Pancreas (tissue), 10 donors: ENCODE measurements around the gene C9orf43. TPM values are rescaled to one million over a fixed set of nuclear protein-coding genes. Genes with fewer than 3 reads are reported as not detected.
"Not testable (repeated sequence)": the region's sequence is repeated elsewhere in the genome, so short reads cannot be mapped to it uniquely, and the experiment has no call there.

ENCODE experiments used
- ATAC-seq, 4 donors: fragments of 200-7000 bp; cut with Tn5 transposase; one replicate each; pipeline versions ENCODE4 v1.8.0 to v1.9.1; 2020; ENCODE audit warnings: mild to moderate bottlenecking in 4 of 4, moderate library complexity in 4 of 4
- DNase-seq, 6 donors: peaks; one replicate each; pipeline ENCODE4 v3.0.0-alpha.2; 2020
- FAIRE-seq: peaks from 2 replicates; lab custom pipeline; 2012; peaks lifted over from hg19 to GRCh38; lab: Jason Lieb, UNC
- H3K27ac ChIP-seq, 4 donors: fragments of 200-600 bp; sonication (generic); 1 replicate in 3 of 4; 2 replicates in 1 of 4; pipeline versions ENCODE4 v1.5.0 to v1.8.0; 2020
- H3K27me3 ChIP-seq, 4 donors: fragments of 200-600 bp; one replicate each; pipeline ENCODE4 v1.8.0; 2021
- H3K36me3 ChIP-seq, 3 donors: fragments of 200-600 bp; sonication (generic) in 1 of 3; one replicate each; pipeline versions ENCODE4 v1.5.0 to v1.8.0; 2020 to 2021
- H3K4me1 ChIP-seq, 3 donors: fragments of 200-600 bp; one replicate each; pipeline ENCODE4 v1.8.0; 2021
- H3K4me3 ChIP-seq, 4 donors: fragments of 200-600 bp; sonication (generic) in 2 of 4; one replicate each; pipeline versions ENCODE4 v1.5.0 to v1.8.0; 2020 to 2021
- H3K9me3 ChIP-seq, 4 donors: fragments of 200-600 bp; one replicate each; pipeline ENCODE4 v1.8.0; 2021
- WGBS, 2 donors: extraction: QIAGEN DNeasy Blood & Tissue Kit; methylation state at CpG; one replicate each; pipeline ENCODE4 v1.1.7; 2013; 5-methylcytosine and 5-hydroxymethylcytosine counted together
- intact Hi-C, 3 donors: fragments of 100-400 bp; cut with DNase I; formaldehyde crosslinking; loops; one replicate each; pipeline versions ENCODE4 v1.11.1 to v1.14.2; 2022
- polyA plus RNA-seq, 2 donors: library from polyadenylated mRNA; stranded (reverse); fragments of 200-250 nt; gene quantifications; one replicate each; pipeline ENCODE4 v1.2.3, GENCODE V29; 2013
- total RNA-seq, 6 donors: library from RNA; stranded (reverse); fragmentation: NEBNext Ultra II Directional in 4 of 6; extraction: Animal tissue kit (Norgen Biotek cat#: 25700) in 4 of 6; gene quantifications; one replicate each; pipeline versions ENCODE4 v1.2.1 to v1.2.4, GENCODE V29; 2021 to 2023
- TF ChIP-seq, protein P1 (sequence below), 4 donors: fragments of 200-600 bp; sonication (generic) in 3 of 4; IDR thresholded peaks; one replicate each; pipeline versions ENCODE4 v1.5.0 to v1.8.0; 2021; ENCODE audit warnings: antibody characterized with exemption in 4 of 4
- donor health status: healthy with polysubstance abuse.
- donor health status: DM: no; HTN: no; CAD: no; lungs with moderate emphysema.
- donor health status: DM: no; HTN: no; CAD: no.
- donor health status: control.
- donor health status: control.
- donor health status: Bipolar disorder and iron deficiency.
- donor health status: DM: yes; HTN: yes; CAD: no.
- donor health status: DM: no; HTN: no; CAD: no.
- donor health status: DM: no; HTN: no; CAD: no.
- donor health status: DM: yes; HTN: yes; CAD: no.

The C9orf43 gene
- total and polyA plus RNA-seq, 8 donors: 0.18 to 1.5 (median 0.49) TPM

DNA sequence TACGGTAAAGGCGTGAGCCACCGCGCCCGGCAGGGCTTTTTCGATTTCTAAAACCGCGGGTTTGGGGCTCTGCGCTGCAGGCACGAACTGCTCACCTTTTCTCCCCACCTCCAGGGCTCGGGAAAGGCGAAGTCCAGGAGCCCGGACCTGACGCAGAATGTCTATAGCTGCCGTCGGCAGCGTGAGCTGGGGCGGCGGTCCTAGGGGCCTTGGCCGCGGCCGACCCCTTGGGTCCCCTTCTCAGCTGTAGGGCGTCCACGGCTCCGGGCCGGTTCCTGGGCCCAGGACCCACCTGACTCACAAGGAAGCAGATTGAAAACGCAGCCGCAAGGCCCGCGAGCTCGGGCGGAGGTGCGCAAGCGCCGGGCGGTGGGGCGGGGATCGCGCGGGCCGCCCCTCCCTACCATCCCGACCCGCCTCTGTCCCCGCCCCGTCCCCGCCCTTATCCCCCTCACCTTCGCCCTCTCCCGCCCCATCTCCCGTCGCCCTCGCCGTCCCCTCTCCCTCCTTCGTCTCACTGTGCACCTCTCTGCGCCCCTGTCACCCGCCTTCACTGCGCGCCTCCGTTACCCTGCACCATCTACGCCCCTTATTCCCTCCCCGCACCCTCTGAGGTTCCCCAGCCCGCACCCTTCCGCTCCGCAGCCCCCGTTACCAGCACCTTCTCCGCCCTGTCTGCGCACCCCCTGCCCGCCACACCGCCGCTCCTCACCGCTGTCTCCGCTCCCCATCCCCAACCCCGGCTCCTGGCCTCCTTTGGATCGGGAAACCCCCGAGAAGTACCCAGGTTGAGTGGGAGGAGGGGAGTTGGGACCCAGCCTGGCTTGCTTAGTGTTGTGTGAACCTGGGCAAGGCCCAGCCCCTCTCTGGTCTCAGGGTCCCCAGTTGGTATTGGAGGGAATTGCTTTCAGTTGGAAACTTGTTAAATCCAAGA lies 33.6 kb upstream of the C9orf43 start, which contains the start of gene HDHD3:
TSS of gene HDHD3 (minus strand) at position 353 of the 934 bp plus-strand sequence. CDS start 2,632 bp downstream, outside the sequence.
- peaks cover 34 to 61% (median 56%) of the 10 kb centered on the region in 3 donors for H3K4me1 ChIP-seq
- H3K27ac ChIP-seq: peak within 1 kb of the TSS; percentile 93 to 97 (median 94)
- WGBS, 2 donors: 1% methylated on average over 47 to 74 of the region's 74 CpGs
- no peaks in the 10 kb centered on the region for H3K27me3 ChIP-seq
- peaks cover 0 to 15% (median 0%) of the 10 kb centered on the region in 3 donors for H3K36me3 ChIP-seq
- no peak for FAIRE-seq
- intact Hi-C loops: no loop called here
- H3K9me3 ChIP-seq: no peaks in the 10 kb centered on the region
- TF ChIP-seq, protein P1, sequence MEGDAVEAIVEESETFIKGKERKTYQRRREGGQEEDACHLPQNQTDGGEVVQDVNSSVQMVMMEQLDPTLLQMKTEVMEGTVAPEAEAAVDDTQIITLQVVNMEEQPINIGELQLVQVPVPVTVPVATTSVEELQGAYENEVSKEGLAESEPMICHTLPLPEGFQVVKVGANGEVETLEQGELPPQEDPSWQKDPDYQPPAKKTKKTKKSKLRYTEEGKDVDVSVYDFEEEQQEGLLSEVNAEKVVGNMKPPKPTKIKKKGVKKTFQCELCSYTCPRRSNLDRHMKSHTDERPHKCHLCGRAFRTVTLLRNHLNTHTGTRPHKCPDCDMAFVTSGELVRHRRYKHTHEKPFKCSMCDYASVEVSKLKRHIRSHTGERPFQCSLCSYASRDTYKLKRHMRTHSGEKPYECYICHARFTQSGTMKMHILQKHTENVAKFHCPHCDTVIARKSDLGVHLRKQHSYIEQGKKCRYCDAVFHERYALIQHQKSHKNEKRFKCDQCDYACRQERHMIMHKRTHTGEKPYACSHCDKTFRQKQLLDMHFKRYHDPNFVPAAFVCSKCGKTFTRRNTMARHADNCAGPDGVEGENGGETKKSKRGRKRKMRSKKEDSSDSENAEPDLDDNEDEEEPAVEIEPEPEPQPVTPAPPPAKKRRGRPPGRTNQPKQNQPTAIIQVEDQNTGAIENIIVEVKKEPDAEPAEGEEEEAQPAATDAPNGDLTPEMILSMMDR (IDR thresholded peaks at IDR 0.05): no peak
- ATAC-seq: peak; percentile 79 to 91 (median 86)
- H3K4me3 ChIP-seq: peak within 1 kb of the TSS; percentile 72 to 91 (median 79)
- peak; percentile 89 to 95 (median 91) for DNase-seq

DNA sequence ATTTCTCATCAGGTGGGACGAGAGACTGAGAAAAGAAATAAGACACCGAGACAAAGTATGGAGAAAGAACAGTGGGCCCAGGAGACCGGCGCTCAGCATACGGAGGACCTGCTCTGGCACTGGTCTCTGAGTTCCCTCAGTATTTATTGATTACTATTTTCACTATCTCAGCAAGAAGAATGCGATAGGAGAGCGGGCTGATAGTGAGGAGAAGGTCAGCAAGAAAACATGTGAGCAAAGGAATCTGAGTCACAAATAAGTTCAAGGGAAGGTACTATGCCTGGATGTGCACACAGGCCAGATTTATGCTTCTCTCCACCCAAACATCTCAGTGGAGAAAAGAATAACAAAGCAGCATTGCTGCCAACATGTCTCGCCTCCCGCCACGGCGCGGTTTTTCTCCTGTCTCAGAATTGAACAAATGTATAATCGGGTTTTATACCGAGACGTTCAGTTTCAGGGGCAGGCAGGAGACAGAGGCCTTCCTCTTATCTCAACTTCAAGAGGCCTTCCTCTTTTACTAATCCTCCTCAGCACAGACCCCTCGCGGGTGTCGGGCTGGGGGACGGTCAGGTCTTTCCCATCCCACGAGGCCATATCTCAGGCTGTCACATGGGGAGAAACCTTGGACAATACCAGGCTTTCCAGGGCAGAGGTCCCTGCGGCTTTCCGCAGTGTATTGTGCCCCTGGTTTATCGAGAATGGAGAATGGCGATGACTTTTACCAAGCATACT lies 31.3 kb upstream of the C9orf43 start:
- H3K27me3 ChIP-seq, H3K9me3 ChIP-seq, H3K4me3 ChIP-seq, FAIRE-seq, H3K36me3 ChIP-seq, ATAC-seq, intact Hi-C loops: not testable (repeated sequence)
- peak overlapping the region; percentile 17 to 95 (median 60) for H3K27ac ChIP-seq
- WGBS, 2 donors: 14% methylated on average over 24 of the region's 24 CpGs
- DNase-seq: peak in 1 of 6 donors; percentile 55
- peaks cover 41 to 60% (median 54%) of the 10 kb centered on the region in 3 donors for H3K4me1 ChIP-seq

DNA sequence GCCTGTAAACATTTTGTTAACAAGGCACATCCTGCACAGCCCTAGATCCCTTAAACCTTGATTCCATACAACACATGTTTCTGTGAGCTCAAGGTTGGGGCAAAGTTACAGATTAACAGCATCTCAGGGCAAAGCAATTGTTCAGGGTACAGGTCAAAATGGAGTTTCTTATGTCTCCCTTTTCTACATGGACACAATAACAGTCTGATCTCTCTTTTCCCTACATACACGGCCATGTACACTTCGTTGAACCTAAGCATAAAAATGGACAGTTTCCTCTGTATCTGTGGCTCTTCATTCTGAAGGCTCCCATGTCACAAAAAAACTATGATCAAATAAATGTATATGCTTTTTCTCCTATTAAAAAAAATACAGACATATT lies 30.7 kb upstream of the C9orf43 start:
- H3K4me3 ChIP-seq, DNase-seq, intact Hi-C loops, FAIRE-seq, H3K9me3 ChIP-seq, ATAC-seq, H3K27me3 ChIP-seq, H3K36me3 ChIP-seq: not testable (repeated sequence)
- Histone ChIP-seq H3K27ac (peak overlapping the region in 3 of 4 donors; percentile 17 to 95 (median 88)), H3K4me1 (peaks cover 41 to 57% (median 52%) of the 10 kb centered on the region in 3 donors)
- 41 to 44% methylated on average over 2 of the region's 2 CpGs for WGBS, 2 donors

DNA sequence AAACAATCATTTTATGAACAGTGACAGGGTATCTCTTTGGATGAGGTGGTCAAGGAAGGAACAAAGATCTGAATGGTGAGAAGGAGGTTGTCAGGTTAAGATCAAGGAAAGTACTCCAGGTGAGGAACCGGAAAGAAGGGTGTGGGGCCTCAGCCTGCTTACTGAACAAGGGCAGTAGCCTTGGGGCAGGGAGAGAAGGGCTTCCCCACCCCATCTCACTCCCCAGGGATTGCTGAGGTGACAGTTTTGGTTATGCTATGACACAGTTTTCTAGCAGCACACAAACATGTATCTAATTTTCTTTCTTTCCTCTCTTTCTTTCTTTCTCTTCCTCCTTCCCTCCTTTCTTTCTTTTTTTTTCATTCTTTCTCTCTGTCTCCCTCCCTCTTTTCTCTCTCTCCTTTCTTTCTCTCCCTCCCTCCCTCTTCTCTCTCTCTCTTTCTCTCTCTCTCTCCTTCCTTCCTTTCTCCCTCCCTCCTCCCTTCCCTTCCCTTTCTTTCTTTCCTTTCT lies 29.6 kb upstream of the C9orf43 start:
- Histone ChIP-seq H3K36me3 (no peaks in the 10 kb centered on the region), H3K27me3 (no peaks in the 10 kb centered on the region), H3K4me1 (peaks cover 41 to 52% (median 49%) of the 10 kb centered on the region in 3 donors), H3K4me3 (no peak overlapping the region), H3K9me3 (no peaks in the 10 kb centered on the region), H3K27ac (peak overlapping the region in 3 of 4 donors; percentile 49 to 95 (median 88))
- DNase-seq (no peak), FAIRE-seq (no peak), ATAC-seq (no peak)
- 23 to 24% methylated on average over 1 of the region's 1 CpG for WGBS, 2 donors
- TF ChIP-seq, protein P1 (IDR thresholded peaks at IDR 0.05): no peak
- intact Hi-C loops: no loop called here

DNA sequence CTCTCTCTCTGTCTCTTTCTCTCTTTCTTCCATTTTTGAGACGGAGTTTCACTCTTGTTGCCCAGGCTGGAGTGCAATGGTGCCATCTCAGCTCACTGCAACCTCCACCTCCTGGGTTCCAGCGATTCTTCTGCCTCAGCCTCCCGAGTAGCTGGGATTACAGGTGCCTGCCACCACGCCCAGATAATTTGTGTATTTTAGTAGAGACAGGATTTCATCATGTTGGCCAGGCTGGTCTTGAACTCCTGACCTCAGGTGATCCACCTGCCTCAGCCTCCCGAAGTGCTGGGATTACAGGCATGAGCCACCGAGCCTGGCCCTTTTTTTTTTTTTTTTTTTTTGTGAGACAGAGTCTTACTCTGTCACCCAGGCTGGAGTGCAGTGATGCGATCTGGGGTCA lies 29.1 kb upstream of the C9orf43 start:
- H3K4me3 ChIP-seq, H3K9me3 ChIP-seq, FAIRE-seq, DNase-seq, H3K36me3 ChIP-seq, H3K27me3 ChIP-seq, intact Hi-C loops: not testable (repeated sequence)
- Histone ChIP-seq H3K27ac (peak overlapping the region; percentile 68 to 95 (median 78)), H3K4me1 (peaks cover 43 to 58% (median 53%) of the 10 kb centered on the region in 3 donors)
- peak in 1 of 4 donors; percentile 0 for ATAC-seq
- 31 to 34% methylated on average over 7 of the region's 7 CpGs for WGBS, 2 donors
